ENCODE data around the gene TADA2B.

DNA sequence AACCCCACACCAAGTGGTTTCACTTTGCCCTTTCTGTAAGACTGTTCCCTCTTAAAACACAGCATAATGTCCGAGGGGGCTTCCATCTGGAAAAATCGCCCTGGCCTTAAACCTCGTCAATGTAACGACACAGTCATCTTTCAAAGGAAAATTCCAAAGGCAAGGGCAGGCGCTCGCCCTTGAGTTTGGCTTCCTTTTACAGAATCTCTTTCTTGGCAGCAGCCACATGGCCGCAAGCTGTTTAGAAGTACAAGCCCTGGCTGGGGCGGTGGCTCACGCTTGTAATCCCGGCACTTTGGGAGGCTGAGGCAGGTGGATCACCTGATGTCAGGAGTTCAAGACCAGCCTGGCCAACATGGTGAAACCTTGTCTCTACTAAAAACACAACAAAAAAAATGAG is 51.7 kb downstream of the TADA2B start:
- TF ChIP-seq, protein P1, sequence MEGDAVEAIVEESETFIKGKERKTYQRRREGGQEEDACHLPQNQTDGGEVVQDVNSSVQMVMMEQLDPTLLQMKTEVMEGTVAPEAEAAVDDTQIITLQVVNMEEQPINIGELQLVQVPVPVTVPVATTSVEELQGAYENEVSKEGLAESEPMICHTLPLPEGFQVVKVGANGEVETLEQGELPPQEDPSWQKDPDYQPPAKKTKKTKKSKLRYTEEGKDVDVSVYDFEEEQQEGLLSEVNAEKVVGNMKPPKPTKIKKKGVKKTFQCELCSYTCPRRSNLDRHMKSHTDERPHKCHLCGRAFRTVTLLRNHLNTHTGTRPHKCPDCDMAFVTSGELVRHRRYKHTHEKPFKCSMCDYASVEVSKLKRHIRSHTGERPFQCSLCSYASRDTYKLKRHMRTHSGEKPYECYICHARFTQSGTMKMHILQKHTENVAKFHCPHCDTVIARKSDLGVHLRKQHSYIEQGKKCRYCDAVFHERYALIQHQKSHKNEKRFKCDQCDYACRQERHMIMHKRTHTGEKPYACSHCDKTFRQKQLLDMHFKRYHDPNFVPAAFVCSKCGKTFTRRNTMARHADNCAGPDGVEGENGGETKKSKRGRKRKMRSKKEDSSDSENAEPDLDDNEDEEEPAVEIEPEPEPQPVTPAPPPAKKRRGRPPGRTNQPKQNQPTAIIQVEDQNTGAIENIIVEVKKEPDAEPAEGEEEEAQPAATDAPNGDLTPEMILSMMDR (IDR thresholded peaks at IDR 0.05): no peak
- no peak for TF ChIP-seq POLR2A (IDR thresholded peaks at IDR 0.05)
